Lower leg skin (tissue), 3 donors: ENCODE results near the gene STUM.

Experiments used
- POLR2A ChIP-seq, 2 donors: fragments of 450-650 bp; IDR thresholded peaks; one replicate each; pipeline ENCODE4 v1.6.1; 2016 to 2017; ENCODE audit warnings: antibody characterized with exemption in 2 of 2, mild to moderate bottlenecking in 1 of 2, moderate library complexity in 1 of 2
- TF ChIP-seq, protein P1 (sequence below), 3 donors: fragments of 450-650 bp; IDR thresholded peaks; one replicate each; pipeline ENCODE4 v1.5.1; 2016; ENCODE audit warnings: antibody characterized with exemption in 3 of 3, mild to moderate bottlenecking in 3 of 3, moderate library complexity in 2 of 3

GRCh38 chr1:226590614-226591013 lies 42.0 kb downstream of the STUM start:
- TF ChIP-seq, protein P1, sequence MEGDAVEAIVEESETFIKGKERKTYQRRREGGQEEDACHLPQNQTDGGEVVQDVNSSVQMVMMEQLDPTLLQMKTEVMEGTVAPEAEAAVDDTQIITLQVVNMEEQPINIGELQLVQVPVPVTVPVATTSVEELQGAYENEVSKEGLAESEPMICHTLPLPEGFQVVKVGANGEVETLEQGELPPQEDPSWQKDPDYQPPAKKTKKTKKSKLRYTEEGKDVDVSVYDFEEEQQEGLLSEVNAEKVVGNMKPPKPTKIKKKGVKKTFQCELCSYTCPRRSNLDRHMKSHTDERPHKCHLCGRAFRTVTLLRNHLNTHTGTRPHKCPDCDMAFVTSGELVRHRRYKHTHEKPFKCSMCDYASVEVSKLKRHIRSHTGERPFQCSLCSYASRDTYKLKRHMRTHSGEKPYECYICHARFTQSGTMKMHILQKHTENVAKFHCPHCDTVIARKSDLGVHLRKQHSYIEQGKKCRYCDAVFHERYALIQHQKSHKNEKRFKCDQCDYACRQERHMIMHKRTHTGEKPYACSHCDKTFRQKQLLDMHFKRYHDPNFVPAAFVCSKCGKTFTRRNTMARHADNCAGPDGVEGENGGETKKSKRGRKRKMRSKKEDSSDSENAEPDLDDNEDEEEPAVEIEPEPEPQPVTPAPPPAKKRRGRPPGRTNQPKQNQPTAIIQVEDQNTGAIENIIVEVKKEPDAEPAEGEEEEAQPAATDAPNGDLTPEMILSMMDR (IDR thresholded peaks at IDR 0.05): no peak
- no peak for TF ChIP-seq POLR2A (IDR thresholded peaks at IDR 0.05)
